ENCODE data around the gene PEX6. TPM values are rescaled to one million over a fixed set of nuclear protein-coding genes. Genes with fewer than 3 reads are reported as not detected.

The PEX6 gene, protein sequence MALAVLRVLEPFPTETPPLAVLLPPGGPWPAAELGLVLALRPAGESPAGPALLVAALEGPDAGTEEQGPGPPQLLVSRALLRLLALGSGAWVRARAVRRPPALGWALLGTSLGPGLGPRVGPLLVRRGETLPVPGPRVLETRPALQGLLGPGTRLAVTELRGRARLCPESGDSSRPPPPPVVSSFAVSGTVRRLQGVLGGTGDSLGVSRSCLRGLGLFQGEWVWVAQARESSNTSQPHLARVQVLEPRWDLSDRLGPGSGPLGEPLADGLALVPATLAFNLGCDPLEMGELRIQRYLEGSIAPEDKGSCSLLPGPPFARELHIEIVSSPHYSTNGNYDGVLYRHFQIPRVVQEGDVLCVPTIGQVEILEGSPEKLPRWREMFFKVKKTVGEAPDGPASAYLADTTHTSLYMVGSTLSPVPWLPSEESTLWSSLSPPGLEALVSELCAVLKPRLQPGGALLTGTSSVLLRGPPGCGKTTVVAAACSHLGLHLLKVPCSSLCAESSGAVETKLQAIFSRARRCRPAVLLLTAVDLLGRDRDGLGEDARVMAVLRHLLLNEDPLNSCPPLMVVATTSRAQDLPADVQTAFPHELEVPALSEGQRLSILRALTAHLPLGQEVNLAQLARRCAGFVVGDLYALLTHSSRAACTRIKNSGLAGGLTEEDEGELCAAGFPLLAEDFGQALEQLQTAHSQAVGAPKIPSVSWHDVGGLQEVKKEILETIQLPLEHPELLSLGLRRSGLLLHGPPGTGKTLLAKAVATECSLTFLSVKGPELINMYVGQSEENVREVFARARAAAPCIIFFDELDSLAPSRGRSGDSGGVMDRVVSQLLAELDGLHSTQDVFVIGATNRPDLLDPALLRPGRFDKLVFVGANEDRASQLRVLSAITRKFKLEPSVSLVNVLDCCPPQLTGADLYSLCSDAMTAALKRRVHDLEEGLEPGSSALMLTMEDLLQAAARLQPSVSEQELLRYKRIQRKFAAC
- 28.9 TPM for total RNA-seq
- long read RNA-seq, transcript PEX6-202 (17 exons, 3,478 nt): major isoform, 155 of 192 reads
- long read RNA-seq, partial matches to known transcripts: 11 of 192 reads
- long read RNA-seq, other reads (novel, unspliced or antisense): 25 of 192 reads

DNA sequence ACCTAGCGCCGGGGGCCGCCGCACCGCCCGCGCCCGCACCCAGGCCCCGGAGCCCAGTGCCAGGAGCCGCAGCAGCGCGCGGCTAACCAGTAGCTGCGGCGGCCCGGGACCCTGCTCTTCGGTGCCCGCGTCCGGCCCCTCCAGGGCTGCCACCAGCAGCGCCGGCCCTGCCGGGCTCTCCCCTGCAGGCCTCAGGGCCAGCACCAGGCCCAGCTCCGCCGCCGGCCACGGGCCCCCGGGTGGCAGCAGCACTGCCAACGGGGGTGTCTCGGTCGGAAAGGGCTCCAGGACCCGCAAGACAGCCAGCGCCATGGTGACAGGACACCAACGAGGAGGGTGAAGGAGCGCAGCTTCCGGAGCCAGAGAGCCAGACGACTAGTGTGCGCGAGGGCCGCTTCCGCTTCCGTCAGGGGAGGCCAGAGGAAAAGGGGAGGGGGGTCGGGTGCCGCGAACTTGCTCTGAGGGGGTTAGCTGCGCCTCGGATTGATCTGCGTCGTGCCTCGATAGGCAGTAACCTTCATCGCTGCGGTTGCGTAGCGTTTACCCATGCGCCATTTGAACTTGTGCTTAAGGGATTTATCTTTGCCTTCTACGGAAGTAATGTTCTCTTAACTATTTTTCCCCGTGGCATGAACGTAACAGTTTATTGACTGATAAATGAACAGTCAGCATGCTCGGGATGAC lies at the start of gene PEX6:
Gene PEX6, minus strand, starts transcription at position 343 of the 684 bp plus-strand sequence. Its CDS starts 31 bp downstream, at position 312.
- Histone ChIP-seq H3K4me3 (peak within 1 kb of the TSS; percentile 99), H3K4me1 (peaks cover 48% of the 10 kb centered on the region), H3K27ac (replicated peaks) (peak within 1 kb of the TSS; percentile 95), H3K9me3 (replicated peaks) (no peaks in the 10 kb centered on the region), H3K27me3 (ENCODE audit: low read depth) (no peaks in the 10 kb centered on the region), H3K36me3 (peaks cover 7% of the 10 kb centered on the region)
- DNase-seq: peak; percentile 91
- intact Hi-C loops (cut with micrococcal nuclease): no loop called here
- TF ChIP-seq, protein P1, sequence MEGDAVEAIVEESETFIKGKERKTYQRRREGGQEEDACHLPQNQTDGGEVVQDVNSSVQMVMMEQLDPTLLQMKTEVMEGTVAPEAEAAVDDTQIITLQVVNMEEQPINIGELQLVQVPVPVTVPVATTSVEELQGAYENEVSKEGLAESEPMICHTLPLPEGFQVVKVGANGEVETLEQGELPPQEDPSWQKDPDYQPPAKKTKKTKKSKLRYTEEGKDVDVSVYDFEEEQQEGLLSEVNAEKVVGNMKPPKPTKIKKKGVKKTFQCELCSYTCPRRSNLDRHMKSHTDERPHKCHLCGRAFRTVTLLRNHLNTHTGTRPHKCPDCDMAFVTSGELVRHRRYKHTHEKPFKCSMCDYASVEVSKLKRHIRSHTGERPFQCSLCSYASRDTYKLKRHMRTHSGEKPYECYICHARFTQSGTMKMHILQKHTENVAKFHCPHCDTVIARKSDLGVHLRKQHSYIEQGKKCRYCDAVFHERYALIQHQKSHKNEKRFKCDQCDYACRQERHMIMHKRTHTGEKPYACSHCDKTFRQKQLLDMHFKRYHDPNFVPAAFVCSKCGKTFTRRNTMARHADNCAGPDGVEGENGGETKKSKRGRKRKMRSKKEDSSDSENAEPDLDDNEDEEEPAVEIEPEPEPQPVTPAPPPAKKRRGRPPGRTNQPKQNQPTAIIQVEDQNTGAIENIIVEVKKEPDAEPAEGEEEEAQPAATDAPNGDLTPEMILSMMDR (IDR thresholded peaks at IDR 0.05; ENCODE audit: borderline replicate concordance): no peak

DNA sequence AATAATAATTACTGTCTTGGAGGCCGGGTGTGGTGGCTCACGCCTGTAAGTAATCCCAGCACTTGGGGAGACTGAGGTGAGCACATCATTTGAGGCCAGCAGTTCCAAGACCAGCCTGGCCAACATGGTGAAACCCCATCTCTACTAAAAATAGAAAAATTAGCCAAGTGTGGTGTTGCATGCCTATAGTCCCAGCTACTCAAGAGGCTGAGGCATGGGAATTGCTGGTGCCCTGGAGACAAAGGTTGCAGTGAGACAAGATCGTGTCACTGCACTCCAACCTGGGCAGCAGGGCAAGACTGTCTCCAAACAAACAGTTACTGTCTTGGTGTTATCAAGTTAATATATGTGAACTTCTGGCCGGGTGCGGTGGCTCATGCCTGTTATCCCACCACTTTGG lies 47.4 kb upstream of the PEX6 start:
- no peaks in the 10 kb centered on the region for H3K27me3 ChIP-seq (ENCODE audit: low read depth)
- intact Hi-C loops (cut with micrococcal nuclease): no loop called here
- H3K4me1 ChIP-seq: peaks cover 29% of the 10 kb centered on the region
- DNase-seq: no peak
- TF ChIP-seq, protein P1 (IDR thresholded peaks at IDR 0.05; ENCODE audit: borderline replicate concordance): no peak
- no peak overlapping the region for H3K4me3 ChIP-seq
- H3K9me3 ChIP-seq (replicated peaks): no peaks in the 10 kb centered on the region
- H3K27ac ChIP-seq (replicated peaks): no peak overlapping the region
- peaks cover 71% of the 10 kb centered on the region for H3K36me3 ChIP-seq

DNA sequence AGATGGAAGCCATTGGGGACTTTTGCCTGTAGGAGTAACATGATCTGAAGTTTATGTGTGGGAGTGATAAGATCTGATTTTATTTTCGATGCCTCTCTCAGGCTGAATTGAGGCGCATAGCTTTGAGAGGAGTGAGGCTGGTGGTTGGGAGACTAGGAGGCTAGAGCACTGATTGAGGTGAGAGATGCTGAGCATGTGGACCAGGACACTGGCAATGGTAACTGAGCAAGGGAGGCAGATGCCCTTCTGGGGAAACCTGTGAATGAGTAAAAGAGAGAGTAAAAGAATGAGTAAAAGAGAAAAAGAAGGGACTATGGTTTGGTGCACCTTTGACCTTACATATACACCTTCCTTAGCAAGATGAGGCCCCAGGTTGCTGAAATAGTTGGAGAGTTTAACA lies 45.5 kb upstream of the PEX6 start:
- no peak overlapping the region for H3K27ac ChIP-seq (replicated peaks)

DNA sequence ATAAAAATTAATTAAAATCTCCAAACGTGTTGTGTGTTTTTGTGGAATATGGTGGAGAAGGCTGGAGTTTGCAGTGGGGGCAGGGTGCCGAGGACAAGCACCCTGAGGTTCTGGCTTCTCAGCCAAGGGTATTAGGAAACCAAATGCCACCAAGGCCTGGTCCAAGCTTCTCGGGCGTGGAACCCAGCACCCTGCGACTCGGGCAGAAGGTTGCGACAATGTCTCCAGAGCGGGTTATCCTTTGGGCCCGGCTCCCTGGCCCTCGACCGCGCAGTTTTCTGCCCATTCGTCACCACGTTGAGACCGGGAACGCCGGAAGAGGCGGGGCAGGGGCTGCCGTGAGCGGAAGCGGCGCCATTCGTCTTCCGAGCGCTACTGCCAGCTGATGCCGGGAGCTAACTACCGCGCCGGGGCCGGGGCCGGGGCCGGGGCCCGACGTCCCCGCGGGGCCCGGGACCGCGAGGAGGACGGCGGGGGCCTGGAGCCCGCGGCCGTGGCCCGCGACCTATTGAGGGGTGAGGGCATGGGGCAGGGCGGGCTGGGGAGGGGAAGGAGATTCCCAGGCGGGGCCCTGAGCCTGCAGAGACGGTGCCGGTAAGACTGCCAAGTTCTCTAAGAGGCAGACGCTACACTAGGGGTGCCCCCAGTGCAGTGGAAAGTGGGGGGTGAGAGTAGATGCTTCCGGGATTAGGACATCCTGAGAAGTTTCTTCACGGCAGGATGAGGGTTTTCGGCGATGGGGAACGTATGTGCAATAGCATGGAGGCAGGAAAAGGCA lies 42.5 kb upstream of the PEX6 start, which contains the start of gene RRP36:
Gene RRP36, plus strand, starts transcription at position 354 of the 778 bp plus-strand sequence. Its CDS starts 32 bp downstream, at position 386.
- TF ChIP-seq, protein P1 (IDR thresholded peaks at IDR 0.05; ENCODE audit: borderline replicate concordance): no peak
- peaks cover 61% of the 10 kb centered on the region for H3K36me3 ChIP-seq
- H3K4me3 ChIP-seq: peak within 1 kb of the TSS; percentile 96
- no peaks in the 10 kb centered on the region for H3K27me3 ChIP-seq (ENCODE audit: low read depth)
- peak; percentile 81 for DNase-seq
- H3K9me3 ChIP-seq (replicated peaks): no peaks in the 10 kb centered on the region
- peak within 1 kb of the TSS; percentile 88 for H3K27ac ChIP-seq (replicated peaks)
- intact Hi-C loops (cut with micrococcal nuclease): no loop called here
- H3K4me1 ChIP-seq: peaks cover 61% of the 10 kb centered on the region

More for the DNA sequence above, 45.5 kb upstream of the PEX6 start:
- Histone ChIP-seq H3K27me3 (ENCODE audit: low read depth) (no peaks in the 10 kb centered on the region), H3K9me3 (replicated peaks) (no peaks in the 10 kb centered on the region), H3K4me1 (peaks cover 40% of the 10 kb centered on the region), H3K36me3 (peaks cover 66% of the 10 kb centered on the region), H3K4me3 (no peak overlapping the region)
- TF ChIP-seq, protein P1 (IDR thresholded peaks at IDR 0.05; ENCODE audit: borderline replicate concordance): no peak
- no peak for DNase-seq
- intact Hi-C loops (cut with micrococcal nuclease): no loop called here

All from left ventricle myocardium inferior (tissue), 1 donor.